CD4-positive, alpha-beta T cell (primary cell): ENCODE results near the gene CHKB. TPM values are rescaled to one million over a fixed set of nuclear protein-coding genes. Genes with fewer than 3 reads are reported as not detected.

Experiments
- ATAC-seq: fragments of 200-7000 bp; cut with Tn5 transposase; one replicate; pipeline ENCODE4 v1.10.0; 2022; ENCODE audit warnings: mild to moderate bottlenecking; ENCODE audit not compliant: poor library complexity
- CTCF ChIA-PET: fragments of 350-600 bp; sonication (Branson Sonifier 250); formaldehyde crosslinking; loops from one replicate; lab custom pipeline; 2021; ENCODE audit warnings: antibody characterized with exemption, inconsistent platforms; lab: Charles Lee
- POLR2A ChIA-PET: fragments of 350-600 bp; sonication (Branson Sonifier 250); formaldehyde crosslinking; loops from one replicate; lab custom pipeline; 2021; ENCODE audit warnings: antibody characterized with exemption, inconsistent platforms; lab: Charles Lee
- DNase-seq, 14 experiments: peaks; one replicate each; pipeline ENCODE4 v3.0.0-alpha.2; 2013 to 2020; ENCODE audit warnings: mixed read lengths in 2 of 14
- H3K27ac ChIP-seq, 2 donors: one replicate each; pipeline versions ENCODE4 v1.5.1 to v1.7.0; 2013; ENCODE audit warnings: low read length in 2 of 2, low read depth in 1 of 2, mild to moderate bottlenecking in 1 of 2
- H3K27me3 ChIP-seq, 2 experiments: 1 replicate in 1 of 2; 2 replicates in 1 of 2; pipeline versions ENCODE4 v1.6.1 to v1.7.0; 2013; ENCODE audit warnings: low read length in 2 of 2, control low read depth in 1 of 2, mild to moderate bottlenecking in 1 of 2, moderate library complexity in 1 of 2; ENCODE audit not compliant: insufficient read depth in 2 of 2, control insufficient read depth in 1 of 2
- H3K36me3 ChIP-seq: one replicate; pipeline ENCODE4 v1.6.1; 2013; ENCODE audit warnings: low read length, control low read depth; ENCODE audit not compliant: insufficient read depth
- H3K4me1 ChIP-seq: one replicate; pipeline ENCODE4 v1.6.1; 2013; ENCODE audit warnings: low read length, control low read depth; ENCODE audit not compliant: insufficient read depth
- H3K4me3 ChIP-seq: one replicate; pipeline ENCODE4 v1.5.1; 2013; ENCODE audit warnings: mild to moderate bottlenecking, low read length, moderate library complexity
- H3K9me3 ChIP-seq, 2 experiments: 1 replicate in 1 of 2; 2 replicates in 1 of 2; pipeline versions ENCODE4 v1.6.1 to v1.7.0; 2013; ENCODE audit warnings: low read length in 2 of 2, mild to moderate bottlenecking in 2 of 2, control low read depth in 1 of 2, moderate library complexity in 1 of 2; ENCODE audit not compliant: control insufficient read depth in 1 of 2, insufficient read depth in 1 of 2
- H3K27ac Mint-ChIP-seq: one replicate; pipeline ENCODE4 v1.8.0; 2020; ENCODE audit warnings: mixed read lengths
- H3K27me3 Mint-ChIP-seq: one replicate; pipeline ENCODE4 v1.8.0; 2021; ENCODE audit warnings: mixed read lengths
- H3K36me3 Mint-ChIP-seq: one replicate; pipeline ENCODE4 v1.8.0; 2021; ENCODE audit warnings: low read depth, mixed read lengths
- H3K4me1 Mint-ChIP-seq: one replicate; pipeline ENCODE4 v1.8.0; 2021; ENCODE audit warnings: low read depth, mixed read lengths
- H3K4me3 Mint-ChIP-seq: one replicate; pipeline ENCODE4 v1.8.0; 2020; ENCODE audit warnings: mild to moderate bottlenecking, mixed read lengths
- H3K9me3 Mint-ChIP-seq: one replicate; pipeline ENCODE4 v1.8.0; 2020; ENCODE audit warnings: mixed read lengths
- intact Hi-C, 2 experiments: fragments of 100-400 bp; cut with DNase I in 1 of 2; cut with micrococcal nuclease in 1 of 2; formaldehyde crosslinking; loops; one replicate each; pipeline versions ENCODE4 v1.15.1 to v1.9.0; 2023 to 2025; cut with DNase I, micrococcal nuclease
- total RNA-seq, 174 experiments: library from RNA in 2 of 174; stranded (reverse) in 2 of 174; gene quantifications; one replicate each; pipeline ENCODE4 v1.2.3 and lab custom pipeline; 2021 to 2026
- TF ChIP-seq, protein P1 (sequence below): fragments of 200-600 bp; IDR thresholded peaks from one replicate; pipeline ENCODE4 v1.8.0; 2022; ENCODE audit warnings: antibody characterized with exemption, mild to moderate bottlenecking

Gene CHKB
- total RNA-seq, 2 experiments from 2014 or later = 152 to 156 TPM

DNA sequence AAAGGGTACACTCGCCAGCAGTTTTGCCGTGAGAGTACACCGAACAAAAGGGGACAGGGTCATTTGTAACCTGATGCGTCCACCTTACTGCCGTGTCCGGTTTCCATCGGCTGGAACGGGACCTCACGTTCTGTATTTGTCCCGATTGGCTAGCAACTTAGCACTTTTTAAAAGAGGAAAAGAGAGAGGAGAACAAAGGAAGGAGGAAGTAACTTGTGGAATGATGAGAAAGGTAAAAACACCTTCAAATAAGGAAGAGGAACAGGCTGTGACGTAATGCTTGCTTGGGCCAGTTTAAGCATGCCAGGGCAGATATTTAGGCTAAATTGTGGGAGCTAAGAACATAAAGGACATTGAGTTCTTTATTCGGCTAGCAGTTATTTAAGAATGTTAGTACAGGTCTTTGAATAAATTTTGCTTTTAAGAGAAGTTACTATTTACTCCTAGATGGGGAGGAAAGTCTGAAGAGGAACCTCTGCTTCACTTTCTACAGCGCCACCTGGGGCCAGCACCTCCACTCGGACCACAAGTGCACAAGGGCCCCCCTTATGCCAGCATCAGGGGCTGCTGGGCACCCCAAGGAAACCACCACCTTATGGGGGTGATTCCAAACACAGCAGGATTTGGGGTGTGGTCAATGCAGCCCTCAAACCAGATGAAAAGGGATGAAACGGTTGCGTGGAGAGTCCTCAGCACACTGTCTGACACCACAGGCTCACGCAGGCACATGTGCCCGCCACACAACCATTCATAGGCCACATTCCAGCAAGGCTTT is 39.5 kb upstream of the CHKB start:
- peaks cover 27% of the 10 kb centered on the region for H3K36me3 Mint-ChIP-seq
- Histone ChIP-seq H3K4me1 (peaks cover 47% of the 10 kb centered on the region), H3K27me3 (no peaks in the 10 kb centered on the region), H3K4me3 (peak overlapping the region; percentile 53), H3K36me3 (peaks cover 13% of the 10 kb centered on the region), H3K27ac (peak overlapping the region; percentile 85 to 92), H3K9me3 (no peaks in the 10 kb centered on the region)
- no peaks in the 10 kb centered on the region for H3K9me3 Mint-ChIP-seq
- no peaks in the 10 kb centered on the region for H3K27me3 Mint-ChIP-seq
- peak overlapping the region; percentile 98 for H3K27ac Mint-ChIP-seq
- H3K4me3 Mint-ChIP-seq = peak overlapping the region; percentile 90
- POLR2A ChIA-PET = interaction anchor here (1.2 to 3.4 kb wide), 29 partner anchors 8 to 767 kb away, joined by 3 to 152 read pairs (median 9); partner anchors contain the start of genes CHKB, CPT1B, HDAC10 and KLHDC7B
- intact Hi-C loops = loop anchor here (1.0 to 5.0 kb wide), 10 partner anchors 39 to 783 kb away; partner anchors contain the start of genes SCO2 (in 2 of the 2), CHKB (in 1 of the 2), KLHDC7B (in 1 of the 2) and LMF2 (in 1 of the 2)
- DNase-seq (peak in 8 of 14 experiments; percentile 20 to 67 (median 44)), ATAC-seq (no peak)
- peaks cover 35% of the 10 kb centered on the region for H3K4me1 Mint-ChIP-seq
- CTCF ChIA-PET = interaction anchor here (1.3 to 3.8 kb wide), 7 partner anchors 59 to 381 kb away, joined by 3 to 35 read pairs (median 8); partner anchors contain the start of genes SCO2 and SYCE3
- TF ChIP-seq, protein P1, sequence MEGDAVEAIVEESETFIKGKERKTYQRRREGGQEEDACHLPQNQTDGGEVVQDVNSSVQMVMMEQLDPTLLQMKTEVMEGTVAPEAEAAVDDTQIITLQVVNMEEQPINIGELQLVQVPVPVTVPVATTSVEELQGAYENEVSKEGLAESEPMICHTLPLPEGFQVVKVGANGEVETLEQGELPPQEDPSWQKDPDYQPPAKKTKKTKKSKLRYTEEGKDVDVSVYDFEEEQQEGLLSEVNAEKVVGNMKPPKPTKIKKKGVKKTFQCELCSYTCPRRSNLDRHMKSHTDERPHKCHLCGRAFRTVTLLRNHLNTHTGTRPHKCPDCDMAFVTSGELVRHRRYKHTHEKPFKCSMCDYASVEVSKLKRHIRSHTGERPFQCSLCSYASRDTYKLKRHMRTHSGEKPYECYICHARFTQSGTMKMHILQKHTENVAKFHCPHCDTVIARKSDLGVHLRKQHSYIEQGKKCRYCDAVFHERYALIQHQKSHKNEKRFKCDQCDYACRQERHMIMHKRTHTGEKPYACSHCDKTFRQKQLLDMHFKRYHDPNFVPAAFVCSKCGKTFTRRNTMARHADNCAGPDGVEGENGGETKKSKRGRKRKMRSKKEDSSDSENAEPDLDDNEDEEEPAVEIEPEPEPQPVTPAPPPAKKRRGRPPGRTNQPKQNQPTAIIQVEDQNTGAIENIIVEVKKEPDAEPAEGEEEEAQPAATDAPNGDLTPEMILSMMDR = peak; percentile 34

DNA sequence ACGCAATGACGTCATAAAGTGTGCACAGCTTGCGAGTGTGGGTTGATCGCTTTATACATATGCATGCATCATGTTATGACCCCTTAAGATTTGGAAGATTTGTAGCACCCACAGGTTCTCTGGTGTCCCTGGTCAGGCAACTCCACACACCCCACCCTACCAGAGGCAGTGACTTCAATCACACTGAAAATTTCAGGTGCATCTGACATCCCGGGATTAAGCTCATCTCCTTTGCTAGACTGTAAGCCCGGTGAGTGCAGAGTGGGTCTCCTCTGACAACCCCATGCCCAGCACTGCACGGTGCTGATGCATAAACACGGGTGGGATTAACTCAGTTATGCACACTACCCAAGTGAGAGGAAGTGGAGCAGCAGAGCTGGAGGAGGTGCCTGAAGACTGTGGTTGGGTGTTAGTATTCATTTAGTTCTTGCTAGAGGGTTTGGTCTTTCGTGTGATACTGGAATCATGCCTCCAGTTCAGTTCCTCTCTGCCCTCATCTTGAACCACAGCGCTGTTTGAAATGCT is 38.8 kb upstream of the CHKB start:
- ATAC-seq = peak; percentile 61

More for the DNA sequence above, 38.8 kb upstream of the CHKB start:
- H3K4me3 ChIP-seq = peak overlapping the region; percentile 53
- H3K27me3 ChIP-seq = no peaks in the 10 kb centered on the region
- H3K27ac Mint-ChIP-seq = peak overlapping the region; percentile 98
- CTCF ChIA-PET = interaction anchor here (0.8 to 3.8 kb wide), 11 partner anchors 59 to 381 kb away, joined by 3 to 35 read pairs (median 7); partner anchors contain the start of genes LMF2, NCAPH2, SCO2 and SYCE3
- peak overlapping the region; percentile 85 to 92 for H3K27ac ChIP-seq
- TF ChIP-seq, protein P1 = no peak
- H3K36me3 Mint-ChIP-seq = peaks cover 27% of the 10 kb centered on the region
- no peaks in the 10 kb centered on the region for H3K27me3 Mint-ChIP-seq
- H3K36me3 ChIP-seq = peaks cover 13% of the 10 kb centered on the region
- peaks cover 40% of the 10 kb centered on the region for H3K4me1 ChIP-seq
- H3K9me3 ChIP-seq = no peaks in the 10 kb centered on the region
- intact Hi-C loops = loop anchor here (1.0 to 5.0 kb wide), 10 partner anchors 39 to 783 kb away; partner anchors contain the start of genes SCO2 (in 2 of the 2), CHKB (in 1 of the 2), KLHDC7B (in 1 of the 2) and LMF2 (in 1 of the 2)
- POLR2A ChIA-PET = interaction anchor here (0.6 to 3.4 kb wide), 46 partner anchors 8 to 766 kb away, joined by 3 to 152 read pairs (median 5); partner anchors contain the start of genes CHKB, CPT1B, HDAC10 and KLHDC7B
- H3K9me3 Mint-ChIP-seq = no peaks in the 10 kb centered on the region
- peak overlapping the region; percentile 90 for H3K4me3 Mint-ChIP-seq
- peak; percentile 30 to 82 (median 52) for DNase-seq
- H3K4me1 Mint-ChIP-seq = peaks cover 35% of the 10 kb centered on the region
